GM19239 (cell line): ENCODE results near the gene KRT80.

Experiments
- DNase-seq: peaks from one replicate; pipeline ENCODE4 v3.0.0; 2011; ENCODE audit warnings: low spot score; ENCODE audit not compliant: insufficient read length
- FAIRE-seq: peaks from 2 replicates; lab custom pipeline; 2011; peaks lifted over from hg19 to GRCh38; lab: Jason Lieb, UNC

KRT80 gene

GRCh38 chr12:52183544-52183910 lies 8.3 kb downstream of the KRT80 start:
- DNase-seq (no peak), FAIRE-seq (no peak)

GRCh38 chr12:52182898-52183543 lies 8.8 kb downstream of the KRT80 start:
- no peak for FAIRE-seq
- no peak for DNase-seq

DNA sequence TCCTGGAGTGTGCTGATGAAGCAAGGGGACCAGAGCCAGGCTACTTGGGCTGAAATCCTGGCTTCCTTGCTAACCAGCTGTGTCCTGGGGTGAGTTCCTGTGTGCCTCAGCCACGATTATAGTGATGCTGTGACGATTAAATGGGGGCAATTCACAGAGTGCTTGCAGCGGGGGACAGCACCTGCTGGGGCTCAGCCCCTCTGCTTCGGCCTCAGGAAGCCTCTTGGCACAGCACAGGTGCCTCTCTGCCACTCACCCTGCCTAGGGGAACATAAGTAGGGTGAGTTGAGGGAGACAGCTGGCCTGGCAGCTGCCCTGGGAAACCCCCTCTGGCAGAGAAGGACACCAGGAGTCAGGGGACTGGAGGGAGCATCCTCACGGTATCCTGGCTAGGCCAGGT lies 9.4 kb downstream of the KRT80 start:
- FAIRE-seq (no peak), DNase-seq (no peak)

GRCh38 chr12:52181746-52182145 lies 10.1 kb downstream of the KRT80 start:
- FAIRE-seq (no peak), DNase-seq (no peak)

- DNase-seq (no peak), FAIRE-seq (no peak)
Measured at GRCh38 chr12:52180971-52181628, 10.7 kb downstream of the KRT80 start.

DNA sequence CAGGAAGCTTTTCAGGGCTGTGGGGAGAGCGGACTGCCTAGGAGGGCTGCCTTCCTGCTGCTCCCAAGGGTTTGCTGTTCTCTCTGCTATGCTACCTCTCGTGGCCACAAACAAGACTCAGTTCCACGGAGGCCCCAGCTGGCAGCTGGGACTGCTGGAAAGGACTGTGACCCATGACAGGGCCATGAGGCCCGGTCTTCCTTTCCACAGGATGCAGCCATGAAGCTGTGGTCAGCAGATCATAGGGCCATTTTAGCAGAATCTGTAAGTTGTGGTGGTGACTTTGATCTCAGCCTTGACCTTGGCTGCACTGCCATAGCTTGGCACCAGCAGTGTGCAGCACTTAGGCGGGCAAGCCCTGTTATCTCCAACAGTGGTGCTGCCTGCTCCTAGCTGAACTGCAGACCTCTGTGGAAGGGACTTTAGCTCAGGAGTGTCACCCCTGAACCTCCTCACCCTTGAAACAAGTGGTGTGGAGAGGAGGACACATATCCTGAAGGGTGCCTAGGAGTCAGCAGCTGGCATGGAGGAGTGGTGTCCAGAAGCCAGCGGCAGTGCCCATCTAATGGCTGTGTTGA lies 12.3 kb downstream of the KRT80 start:
- no peak for FAIRE-seq
- DNase-seq: no peak

- FAIRE-seq (no peak), DNase-seq (no peak)
Measured at GRCh38 chr12:52178984-52179383, 12.8 kb downstream of the KRT80 start.

- FAIRE-seq (no peak), DNase-seq (no peak)
Measured at GRCh38 chr12:52178443-52178842, 13.4 kb downstream of the KRT80 start.

DNA sequence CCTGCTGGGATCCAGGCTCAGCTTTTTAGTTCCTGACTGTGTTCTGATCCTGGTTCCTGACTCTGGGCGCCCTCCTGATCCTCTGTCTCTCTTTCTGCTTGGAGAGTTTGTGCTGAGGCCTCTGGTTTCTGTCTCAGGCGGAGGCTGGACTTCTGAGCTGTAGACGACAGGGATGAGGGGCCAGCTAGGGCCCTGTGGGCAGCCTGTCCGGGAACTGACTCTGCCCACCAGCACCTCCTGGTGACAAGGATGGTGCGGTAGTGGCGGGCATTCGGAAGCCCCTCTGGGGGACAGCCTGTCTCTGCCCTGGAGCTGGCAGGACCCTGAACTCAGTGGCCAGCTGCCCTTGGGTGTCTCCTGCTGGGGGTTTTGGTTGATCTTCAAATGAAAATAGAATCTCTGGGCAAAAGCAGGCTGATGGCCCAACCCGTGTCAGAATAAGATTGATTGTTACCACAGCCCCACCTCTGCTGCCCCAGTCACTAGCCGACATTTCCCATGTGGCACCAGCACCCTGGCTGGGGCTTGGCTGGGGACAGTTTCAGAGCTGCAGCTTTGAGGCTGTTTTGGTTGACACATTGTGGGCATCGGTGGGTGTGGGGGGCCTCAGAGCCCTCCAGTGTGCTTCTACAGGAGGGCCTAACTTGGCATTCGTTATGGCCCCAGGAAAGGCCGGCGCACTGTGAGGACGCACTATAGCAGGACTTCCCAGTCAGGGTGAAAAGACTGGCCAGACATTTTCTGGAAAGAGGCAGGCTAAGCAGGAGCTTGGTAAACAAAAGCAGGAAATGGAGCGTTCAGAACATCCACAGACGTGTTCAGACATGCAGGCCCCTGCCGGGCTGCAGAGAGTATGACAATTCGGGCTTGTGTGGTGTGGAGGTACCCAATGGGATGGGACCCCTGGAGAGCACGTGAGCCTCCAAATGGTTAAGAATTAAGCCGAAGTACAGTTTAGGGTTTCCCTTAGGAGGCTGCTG lies 16.2 kb downstream of the KRT80 start:
- FAIRE-seq (no peak), DNase-seq (no peak)

- DNase-seq (no peak), FAIRE-seq (no peak)
Measured at GRCh38 chr12:52173526-52173925, 18.3 kb downstream of the KRT80 start.

DNA sequence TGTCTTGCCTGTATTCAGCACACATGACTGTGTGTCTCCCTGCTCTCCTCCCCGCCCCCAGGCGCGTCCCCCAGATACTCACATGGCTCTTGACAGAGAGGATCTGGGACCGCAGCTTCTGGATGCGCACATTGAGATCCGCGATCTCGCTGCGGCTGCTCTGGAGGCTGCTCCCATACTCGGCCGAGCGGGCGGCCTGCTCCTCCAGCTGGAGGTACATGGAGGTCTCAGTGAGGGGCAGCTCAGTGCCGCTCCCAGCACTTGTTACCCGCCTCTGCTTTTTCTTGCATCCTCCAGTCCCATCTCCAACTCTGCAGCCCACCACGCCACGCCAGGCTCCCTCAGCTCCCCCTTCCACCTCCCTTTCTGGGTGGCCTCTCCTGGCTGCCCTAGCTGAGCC lies 18.9 kb downstream of the KRT80 start:
- no peak for DNase-seq
- FAIRE-seq: no peak

GRCh38 chr12:52171950-52172512 lies 19.8 kb downstream of the KRT80 start:
- FAIRE-seq (no peak), DNase-seq (no peak)

- no peak for DNase-seq
- no peak for FAIRE-seq
Measured at GRCh38 chr12:52170827-52171226, 21.0 kb downstream of the KRT80 start.

DNA sequence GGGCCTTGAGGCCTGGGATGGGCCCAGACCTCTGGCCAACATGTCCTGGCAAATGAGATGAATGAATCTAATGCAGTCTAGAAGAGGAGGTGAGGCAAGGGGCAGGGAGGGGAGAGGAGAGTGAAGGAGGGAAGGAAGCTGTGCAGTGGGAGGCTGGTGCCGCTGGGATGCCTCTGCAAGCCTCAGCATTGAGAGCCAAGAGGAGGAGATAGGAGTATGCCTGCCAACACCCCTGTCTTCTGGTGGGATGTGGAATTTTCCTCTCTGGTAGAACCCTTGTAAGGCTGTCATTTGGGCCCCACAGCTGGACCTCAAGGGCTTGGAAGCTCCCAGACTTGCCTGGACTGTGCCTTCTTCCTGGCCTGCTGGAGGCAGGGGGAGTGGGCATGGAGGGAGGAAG lies 21.9 kb downstream of the KRT80 start:
- DNase-seq (no peak), FAIRE-seq (no peak)

GRCh38 chr12:52168019-52168717 lies 23.6 kb downstream of the KRT80 start:
- DNase-seq (no peak), FAIRE-seq (no peak)

- DNase-seq (no peak), FAIRE-seq (no peak)
Measured at GRCh38 chr12:52167526-52167925, 24.3 kb downstream of the KRT80 start.

GRCh38 chr12:52166672-52167071 lies 25.1 kb downstream of the KRT80 start:
- DNase-seq (no peak), FAIRE-seq (no peak)

- FAIRE-seq (no peak), DNase-seq (no peak)
Measured at GRCh38 chr12:52165096-52165855, 26.5 kb downstream of the KRT80 start.

DNA sequence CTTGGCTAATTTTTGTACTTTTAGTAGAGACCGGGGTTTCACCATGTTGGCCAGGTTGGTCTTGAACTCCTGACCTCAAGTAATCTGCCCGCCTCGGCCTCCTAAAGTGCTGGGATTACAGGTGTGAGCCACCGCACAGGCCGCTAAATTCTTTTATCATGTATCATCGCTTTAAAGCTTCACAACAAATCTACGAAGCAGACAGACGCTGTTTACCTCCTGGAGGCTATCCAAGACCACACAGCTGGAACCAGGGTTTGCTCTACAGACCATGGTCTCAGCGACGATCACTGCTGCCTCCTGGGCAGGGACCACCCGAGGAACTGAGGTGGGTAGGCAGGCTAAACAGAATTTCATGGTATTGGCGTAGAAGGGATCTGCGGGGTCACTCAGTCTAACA lies 27.2 kb downstream of the KRT80 start:
- DNase-seq (no peak), FAIRE-seq (no peak)
